ENCODE data around the gene ZNF513. TPM values are rescaled to one million over a fixed set of nuclear protein-coding genes. Genes with fewer than 3 reads are reported as not detected.
A peak's percentile ranks its signal among the peaks of the same experiment; 100 is the strongest.

Gene ZNF513
- total and polyA plus RNA-seq, 8 donors: 12.8 to 18.8 (median 16.4) TPM

GRCh38 chr2:27363933-27364332, 16.6 kb downstream of the ZNF513 start:
- intact Hi-C loops (cut with DNase I): no loop called here
- Histone ChIP-seq H3K36me3 (peaks cover 0 to 59% of the 10 kb centered on the region in 2 donors), H3K9me3 (no peaks in the 10 kb centered on the region), H3K27me3 (no peaks in the 10 kb centered on the region), H3K4me1 (peaks cover 6% of the 10 kb centered on the region in 2 donors), H3K27ac (no peak overlapping the region), H3K4me3 (no peak overlapping the region)
- TF ChIP-seq CTCF (IDR thresholded peaks at IDR 0.05): no peak
- no peak for DNase-seq
- ATAC-seq: no peak

DNA sequence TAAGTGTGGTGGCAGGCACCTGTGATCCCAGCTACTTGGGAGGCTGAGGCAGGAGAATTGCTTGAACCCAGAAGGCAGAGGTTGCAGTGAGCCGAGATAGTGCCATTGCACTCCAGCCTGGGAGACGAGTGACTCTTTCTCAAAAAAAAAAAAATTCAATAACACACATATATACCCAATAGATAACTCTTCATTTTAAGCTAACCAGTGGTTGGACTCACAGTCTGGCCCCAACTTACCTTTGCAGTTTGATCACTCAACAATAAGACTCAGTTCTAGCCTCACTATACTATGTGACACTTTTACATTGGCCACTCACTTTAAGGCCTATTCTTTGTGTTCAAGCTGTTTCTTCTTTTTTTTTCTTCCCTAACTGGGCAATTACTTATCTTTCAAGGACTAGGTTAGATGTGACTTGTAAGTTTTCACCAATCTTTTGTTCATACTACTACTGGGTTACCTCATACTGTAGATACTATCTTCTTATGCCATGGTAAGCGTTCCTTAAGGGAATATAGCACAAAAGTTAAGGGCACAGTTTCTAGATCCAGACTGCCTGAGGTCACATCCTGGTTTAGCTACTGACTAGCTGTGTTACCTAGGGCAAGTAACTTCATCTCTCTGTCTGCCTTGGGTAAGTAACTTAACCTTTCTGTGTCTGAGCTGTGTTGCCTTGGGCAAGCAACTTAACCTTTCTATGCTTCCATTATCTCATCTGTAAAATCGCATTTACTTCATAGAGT, 17.7 kb downstream of the ZNF513 start:
- Histone ChIP-seq H3K27me3 (no peaks in the 10 kb centered on the region), H3K4me3 (no peak overlapping the region), H3K27ac (no peak overlapping the region), H3K9me3 (no peaks in the 10 kb centered on the region), H3K36me3 (peaks cover 0 to 48% of the 10 kb centered on the region in 2 donors), H3K4me1 (peaks cover 2 to 8% of the 10 kb centered on the region in 2 donors)
- intact Hi-C loops (cut with DNase I): no loop called here
- ATAC-seq (no peak), DNase-seq (no peak)
- no peak for TF ChIP-seq CTCF (IDR thresholded peaks at IDR 0.05)

DNA sequence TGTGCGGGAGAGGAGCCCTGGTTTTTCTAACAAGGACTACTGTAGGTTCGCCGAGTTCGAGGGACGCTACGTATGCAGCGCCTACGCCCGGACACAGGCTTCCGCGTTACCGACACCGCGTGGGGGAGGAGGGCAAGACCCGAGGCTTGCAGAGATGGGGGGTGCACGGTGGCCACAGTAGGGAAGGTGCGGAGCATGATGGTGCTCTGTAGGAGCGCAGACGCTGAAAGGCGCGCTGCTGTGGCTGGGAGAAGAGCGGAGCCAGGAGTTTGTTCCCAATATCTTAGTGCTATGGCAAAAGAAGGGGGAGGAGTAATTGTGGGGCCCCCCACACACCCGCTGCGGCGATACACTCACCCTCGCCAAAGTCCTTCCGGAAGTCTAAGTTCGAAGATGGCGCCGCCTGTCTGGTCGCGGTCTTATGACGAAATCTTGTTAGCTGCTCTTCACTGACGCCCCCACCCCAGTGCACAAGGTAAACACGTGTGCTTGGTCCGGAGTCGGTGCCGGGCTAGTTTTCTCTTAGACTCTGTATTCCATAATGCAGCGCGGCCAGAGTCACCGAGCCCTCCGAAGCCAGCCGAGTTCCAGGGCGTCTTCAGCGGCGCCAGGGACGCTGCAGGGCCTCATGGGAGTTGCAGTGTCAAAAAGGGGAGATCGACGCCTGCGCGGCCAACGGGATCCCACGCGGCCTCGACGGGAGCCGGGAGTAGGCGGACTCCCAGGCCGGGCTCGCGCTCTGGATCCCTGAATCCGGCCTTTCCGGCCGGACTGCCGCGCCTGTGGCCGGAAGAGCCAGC, 24.0 kb downstream of the ZNF513 start, which contains the start of gene GTF3C2:
Gene GTF3C2 (minus strand): TSS at position 383 of the 800 bp plus-strand sequence. CDS start 13,210 bp downstream, outside the sequence.
- Histone ChIP-seq H3K4me3 (peak within 1 kb of the TSS; percentile 95 to 97), H3K4me1 (peaks cover 22 to 43% of the 10 kb centered on the region in 2 donors), H3K27ac (peak within 1 kb of the TSS; percentile 93 to 96), H3K9me3 (no peaks in the 10 kb centered on the region), H3K27me3 (no peaks in the 10 kb centered on the region), H3K36me3 (no peaks in the 10 kb centered on the region)
- TF ChIP-seq CTCF (IDR thresholded peaks at IDR 0.05): peak in 1 of 2 donors; percentile 21
- ATAC-seq: peak; percentile 96
- intact Hi-C loops (cut with DNase I): no loop called here
- peak; percentile 93 to 97 (median 97) for DNase-seq

DNA sequence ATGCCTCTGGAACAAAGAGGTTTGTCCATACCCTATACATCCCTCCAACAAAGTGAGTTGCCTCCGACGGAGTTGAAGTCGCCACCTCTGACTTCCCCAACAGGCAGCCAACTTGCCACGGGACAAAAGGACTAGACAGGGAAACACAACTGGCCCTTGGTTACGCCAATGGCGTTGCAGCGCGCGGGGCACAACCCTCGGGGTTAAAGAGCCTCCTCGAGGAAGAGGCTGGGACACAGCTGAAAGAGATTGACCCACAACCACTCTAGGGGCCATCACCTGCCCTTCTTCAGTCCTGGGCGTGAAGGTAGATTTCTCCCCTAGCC, 24.5 kb downstream of the ZNF513 start:
- peak; percentile 11 to 85 (median 45) for DNase-seq
- Histone ChIP-seq H3K4me3 (peak overlapping the region; percentile 95 to 97), H3K36me3 (no peaks in the 10 kb centered on the region), H3K9me3 (no peaks in the 10 kb centered on the region), H3K27me3 (no peaks in the 10 kb centered on the region), H3K27ac (peak overlapping the region; percentile 93 to 96), H3K4me1 (peaks cover 22 to 43% of the 10 kb centered on the region in 2 donors)
- peak; percentile 51 for ATAC-seq
- intact Hi-C loops (cut with DNase I): no loop called here
- TF ChIP-seq CTCF (IDR thresholded peaks at IDR 0.05): no peak

GRCh38 chr2:27354597-27354927, 26.0 kb downstream of the ZNF513 start:
- H3K4me1 ChIP-seq: peaks cover 22 to 43% of the 10 kb centered on the region in 2 donors
- no peaks in the 10 kb centered on the region for H3K9me3 ChIP-seq
- DNase-seq: no peak
- H3K27me3 ChIP-seq: no peaks in the 10 kb centered on the region
- no peak overlapping the region for H3K27ac ChIP-seq
- no peak for TF ChIP-seq CTCF (IDR thresholded peaks at IDR 0.05)
- H3K4me3 ChIP-seq: no peak overlapping the region
- no peak for ATAC-seq
- peaks cover 0 to 9% of the 10 kb centered on the region in 2 donors for H3K36me3 ChIP-seq
- intact Hi-C loops (cut with DNase I): no loop called here

Data from left lung (tissue), 10 donors.